H1 (cell line): Measurements from ENCODE around the gene STX16. TPM values are rescaled to one million over a fixed set of nuclear protein-coding genes. Genes with fewer than 3 reads are reported as not detected.

ENCODE experiments used
- CTCF ChIA-PET: fragments of 300-600 bp; sonication (Branson Sonifier 250); formaldehyde crosslinking; loops from one replicate; lab custom pipeline; 2021; ENCODE audit not compliant: partially characterized antibody; lab: Charles Lee
- POLR2A ChIA-PET: fragments of 300-600 bp; sonication (Branson Sonifier 250); formaldehyde crosslinking; loops from one replicate; lab custom pipeline; 2021; ENCODE audit warnings: inconsistent platforms; ENCODE audit not compliant: partially characterized antibody; lab: Charles Lee
- DNase-seq, 2 experiments: peaks; one replicate each; pipeline versions ENCODE4 v3.0.0 to v3.0.0-alpha.2; 2010 to 2022; ENCODE audit warnings: low spot score in 2 of 2, low read depth in 1 of 2, mixed read lengths in 1 of 2
- FAIRE-seq: peaks from 2 replicates; lab custom pipeline; 2011; peaks lifted over from hg19 to GRCh38; lab: Jason Lieb, UNC
- H2AFZ ChIP-seq: 2 replicates; pipeline ENCODE4 v1.8.1; 2012; ENCODE audit warnings: low read length, inconsistent platforms
- H2AK5ac ChIP-seq: 2 replicates; pipeline ENCODE4 v1.6.1; 2013; ENCODE audit warnings: low read depth, low read length
- H2BK120ac ChIP-seq: replicated peaks from 2 replicates; pipeline ENCODE3; 2013; ENCODE audit warnings: low read depth, low read length, inconsistent platforms
- H2BK12ac ChIP-seq: 2 replicates; pipeline ENCODE4 v1.6.1; 2013; ENCODE audit warnings: low read depth, low read length
- H2BK15ac ChIP-seq: 2 replicates; pipeline ENCODE4 v1.6.1; 2013; ENCODE audit warnings: low read length
- H2BK20ac ChIP-seq: 2 replicates; pipeline ENCODE4 v1.6.1; 2013; ENCODE audit warnings: low read length
- H2BK5ac ChIP-seq: 2 replicates; pipeline ENCODE4 v1.6.1; 2013; ENCODE audit warnings: low read depth, low read length
- H3K14ac ChIP-seq: 2 replicates; pipeline ENCODE4 v1.6.1; 2013; ENCODE audit warnings: inconsistent platforms; ENCODE audit not compliant: insufficient read length
- H3K18ac ChIP-seq: 2 replicates; pipeline ENCODE4 v1.6.1; 2013; ENCODE audit warnings: low read length; ENCODE audit errors: extremely low read depth
- H3K23ac ChIP-seq: 2 replicates; pipeline ENCODE4 v1.6.1; 2013; ENCODE audit warnings: inconsistent platforms; ENCODE audit not compliant: insufficient read length
- H3K23me2 ChIP-seq: 2 replicates; pipeline ENCODE4 v1.6.1; 2013; ENCODE audit warnings: low read depth, low read length
- H3K27ac ChIP-seq: 2 replicates; pipeline ENCODE4 v1.6.1; 2011; ENCODE audit warnings: low read depth, low read length, inconsistent platforms
- H3K27me3 ChIP-seq, 4 experiments: replicated peaks in 1 of 4; 1 replicate in 1 of 4; 2 replicates in 3 of 4; pipeline versions ENCODE4 v1.6.1 to v1.8.1; 2011 to 2013; ENCODE audit warnings: low read length in 3 of 4, mild to moderate bottlenecking in 3 of 4, inconsistent platforms in 2 of 4, mixed read lengths in 2 of 4, moderate library complexity in 1 of 4; ENCODE audit not compliant: control insufficient read depth in 3 of 4, insufficient read depth in 3 of 4; ENCODE audit errors: extremely low read depth in 1 of 4
- H3K36me3 ChIP-seq, 4 experiments: 2 replicates each; pipeline versions ENCODE4 v1.6.1 to v1.8.1; 2011 to 2013; ENCODE audit warnings: mild to moderate bottlenecking in 4 of 4, low read length in 3 of 4, moderate library complexity in 2 of 4, control low read depth in 1 of 4, inconsistent platforms in 1 of 4; ENCODE audit not compliant: insufficient read depth in 4 of 4, control insufficient read depth in 2 of 4
- H3K4ac ChIP-seq: replicated peaks from 2 replicates; pipeline ENCODE3; 2013; ENCODE audit warnings: low read length, low read depth, mixed read lengths, inconsistent platforms; ENCODE audit not compliant: insufficient read length
- H3K4me1 ChIP-seq, 4 experiments: replicated peaks in 1 of 4; 1 replicate in 1 of 4; 2 replicates in 3 of 4; pipeline versions ENCODE4 v1.6.1 to v1.8.1; 2011 to 2013; ENCODE audit warnings: low read length in 3 of 4, inconsistent platforms in 2 of 4, mixed read lengths in 1 of 4; ENCODE audit not compliant: insufficient read depth in 4 of 4, control insufficient read depth in 3 of 4
- H3K4me2 ChIP-seq, 2 experiments: 2 replicates each; pipeline versions ENCODE4 v1.6.1 to v1.8.1; 2011 to 2013; ENCODE audit warnings: low read depth in 2 of 2, low read length in 2 of 2, control low read depth in 1 of 2, inconsistent platforms in 1 of 2, mild to moderate bottlenecking in 1 of 2; ENCODE audit not compliant: insufficient read depth in 1 of 2
- H3K4me3 ChIP-seq, 4 experiments: fragments of 200-600, 300-600 bp in 1 of 4; sonication (generic), shearing (Covaris generic), sonication (Bioruptor Twin) in 1 of 4; 2 replicates each; pipeline versions ENCODE4 v1.5.1 to v1.8.1; 2011 to 2016; ENCODE audit warnings: low read length in 4 of 4, low read depth in 3 of 4, control low read depth in 2 of 4, inconsistent platforms in 2 of 4, mild to moderate bottlenecking in 2 of 4, mixed read lengths in 1 of 4, moderate library complexity in 1 of 4; ENCODE audit not compliant: insufficient read depth in 2 of 4; ENCODE audit errors: extremely low read depth in 1 of 4
- H3K56ac ChIP-seq: replicated peaks from 2 replicates; pipeline ENCODE3; 2013; ENCODE audit warnings: low read depth, mild to moderate bottlenecking, mixed read lengths, low read length, inconsistent platforms; ENCODE audit not compliant: insufficient read length
- H3K79me1 ChIP-seq: 2 replicates; pipeline ENCODE4 v1.6.1; 2013; ENCODE audit warnings: low read depth, low read length, control low read depth
- H3K79me2 ChIP-seq, 2 experiments: 2 replicates each; pipeline versions ENCODE4 v1.6.1 to v1.8.1; 2012 to 2013; ENCODE audit warnings: low read length in 2 of 2, mild to moderate bottlenecking in 2 of 2, inconsistent platforms in 1 of 2; ENCODE audit not compliant: insufficient read depth in 2 of 2, control insufficient read depth in 1 of 2
- H3K9ac ChIP-seq, 4 experiments: replicated peaks in 1 of 4; 1 replicate in 1 of 4; 2 replicates in 3 of 4; pipeline versions ENCODE4 v1.6.1 to v1.8.1; 2011 to 2013; ENCODE audit warnings: low read depth in 3 of 4, low read length in 3 of 4, control low read depth in 2 of 4, mild to moderate bottlenecking in 2 of 4, moderate library complexity in 2 of 4, inconsistent platforms in 1 of 4; ENCODE audit errors: extremely low read depth in 1 of 4
- H3K9me3 ChIP-seq, 2 experiments: 2 replicates each; pipeline versions ENCODE4 v1.6.1 to v1.8.1; 2012 to 2013; ENCODE audit warnings: mild to moderate bottlenecking in 2 of 2, moderate library complexity in 2 of 2, control low read depth in 1 of 2, inconsistent platforms in 1 of 2, low read depth in 1 of 2, low read length in 1 of 2, mixed read lengths in 1 of 2; ENCODE audit not compliant: insufficient read depth in 2 of 2
- H4K20me1 ChIP-seq, 2 experiments: replicated peaks in 1 of 2; 2 replicates each; pipeline versions ENCODE3 to v1.8.1; 2011 to 2013; ENCODE audit warnings: inconsistent platforms in 2 of 2, low read length in 2 of 2, mild to moderate bottlenecking in 1 of 2; ENCODE audit not compliant: insufficient read depth in 2 of 2, control insufficient read depth in 1 of 2
- H4K5ac ChIP-seq: 2 replicates; pipeline ENCODE4 v1.6.1; 2013; ENCODE audit warnings: low read length, low read depth, mixed read lengths, inconsistent platforms; ENCODE audit not compliant: insufficient read length
- H4K8ac ChIP-seq: 2 replicates; pipeline ENCODE4 v1.8.0; 2013; ENCODE audit warnings: mild to moderate bottlenecking, moderate library complexity, low read length, inconsistent platforms; ENCODE audit not compliant: insufficient read depth; ENCODE audit errors: extremely low read depth
- H4K91ac ChIP-seq: replicated peaks from 2 replicates; pipeline ENCODE3; 2013; ENCODE audit warnings: low read length, mixed read lengths, inconsistent platforms; ENCODE audit not compliant: insufficient read length
- CEBPB ChIP-seq: IDR thresholded peaks from 2 replicates; pipeline ENCODE4 v1.6.1; 2012; ENCODE audit warnings: low read depth, low read length
- EZH2 ChIP-seq: fragments of 200-600 bp; sonication (generic); IDR thresholded peaks from 2 replicates; pipeline ENCODE4 v1.7.1; 2012; ENCODE audit warnings: low read depth, mild to moderate bottlenecking, moderate library complexity, low read length, inconsistent platforms; ENCODE audit not compliant: severe bottlenecking
- SRF ChIP-seq: IDR thresholded peaks from 2 replicates; pipeline ENCODE4 v1.6.1; 2011; ENCODE audit warnings: mild to moderate bottlenecking, low read depth, low read length, moderate library complexity
- WGBS, 2 experiments: shearing (Covaris generic) in 1 of 2; methylation state at CpG; one replicate each; pipeline versions ENCODE4 v1.1.6 to v1.1.7; 2013 to 2015; ENCODE audit warnings: low lambda C conversion rate in 2 of 2, mixed read lengths in 2 of 2, inconsistent platforms in 1 of 2, low coverage in 1 of 2, missing lambda C conversion rate in 1 of 2; ENCODE audit not compliant: insufficient replicate concordance in 2 of 2, insufficient coverage in 1 of 2, insufficient read length in 1 of 2; ENCODE audit errors: extremely low coverage in 1 of 2, missing lambda C conversion rate in 1 of 2; 5-methylcytosine and 5-hydroxymethylcytosine counted together
- polyA plus RNA-seq, 7 experiments: library from polyadenylated mRNA; depleted of rRNA in 3 of 7; stranded (reverse) in 5 of 7; unstranded in 2 of 7; fragments of >200 nt in 5 of 7; fragments of 200-250 nt in 2 of 7; gene quantifications; 1 replicate in 5 of 7; 2 replicates in 1 of 7; 4 replicates in 1 of 7; pipeline versions ENCODE4 v1.2.1 to v1.2.3, GENCODE V29; 2011 to 2013; ENCODE audit warnings: missing spikeins in 2 of 7, mixed read lengths in 2 of 7
- total RNA-seq: library from RNA; stranded (reverse); fragmentation: NEBNext Ultra II Directional; extraction: Animal tissue kit (Norgen Biotek cat#: 25700); gene quantifications from 2 replicates; pipeline ENCODE4 v1.2.1, GENCODE V29; 2021
- TF ChIP-seq, protein P1 (sequence below), 3 experiments: IDR thresholded peaks; 1 replicate in 2 of 3; 2 replicates in 1 of 3; pipeline versions ENCODE4 v1.5.1 to v1.6.1; 2011; ENCODE audit warnings: low read length in 3 of 3, mild to moderate bottlenecking in 3 of 3, inconsistent platforms in 2 of 3, low read depth in 1 of 3, moderate library complexity in 1 of 3; ENCODE audit not compliant: insufficient read depth in 1 of 3; ENCODE audit errors: control extremely low read depth in 1 of 3

STX16 gene
- total and polyA plus RNA-seq, 2 of the 8 experiments (the other 6 are each of a cell fraction or from before 2014, with no cell fraction given): 45.2 to 61.6 TPM

DNA sequence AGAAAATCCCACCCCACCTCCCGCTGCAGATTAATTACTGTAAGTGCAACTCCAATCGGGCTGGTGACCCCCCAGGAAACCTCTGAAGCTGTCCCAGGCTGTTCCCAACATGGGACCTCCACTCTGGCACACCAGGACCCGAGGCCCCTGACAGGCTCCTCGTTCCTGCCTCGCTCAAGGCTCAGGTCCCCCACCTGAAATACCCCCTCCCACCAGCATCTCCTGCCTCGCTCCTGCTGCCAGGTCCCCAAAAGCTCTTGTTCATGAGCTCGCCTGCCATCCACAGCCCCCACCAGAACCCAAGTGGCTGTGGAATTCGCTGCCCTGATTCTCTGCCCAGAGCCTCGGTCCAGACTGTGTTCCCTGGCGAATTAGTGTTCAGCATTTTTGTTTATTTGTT lies 67.6 kb downstream of the STX16 start:
- Histone ChIP-seq H3K23ac (no peak overlapping the region), H3K4me3 (no peak overlapping the region), H3K14ac (no peak overlapping the region), H4K91ac (no peak overlapping the region), H2BK5ac (no peak overlapping the region), H3K9ac (no peak overlapping the region), H3K23me2 (no peaks in the 10 kb centered on the region), H3K27me3 (peaks cover 0 to 4% (median 1%) of the 10 kb centered on the region in 4 experiments; a peak in 2 of 7 replicates), H4K5ac (no peak overlapping the region), H3K9me3 (no peaks in the 10 kb centered on the region; a peak in 1 of 4 replicates), H3K27ac (no peak overlapping the region), H3K4ac (no peak overlapping the region), H3K18ac (no peak overlapping the region; the same call in 1 of the 2 replicates), H2BK12ac (no peak overlapping the region), H3K56ac (no peak overlapping the region), H3K79me1 (no peaks in the 10 kb centered on the region; the same call in 1 of the 2 replicates), H3K4me1 (peaks cover 0 to 4% (median 0%) of the 10 kb centered on the region in 4 experiments; a peak in 2 of 7 replicates), H2AK5ac (no peak overlapping the region), H4K8ac (no peak overlapping the region), H2AFZ (no peak overlapping the region), H3K36me3 (no peaks in the 10 kb centered on the region), H3K79me2 (no peaks in the 10 kb centered on the region), H3K4me2 (no peak overlapping the region), H2BK20ac (no peak overlapping the region), H4K20me1 (no peaks in the 10 kb centered on the region), H2BK120ac (no peak overlapping the region), H2BK15ac (no peak overlapping the region)
- WGBS, 2 experiments: 89% methylated on average over 10 of the region's 10 CpGs; no CpG with 5 or more reads in 1 of the 2 experiments
- ChIA-PET CTCF (no interaction called here), POLR2A (interaction anchor here (1.0 to 10.9 kb wide), 5 partner anchors 18 to 125 kb away, joined by 3 to 188 read pairs (median 6); no protein-coding TSS in a partner anchor)
- FAIRE-seq: no peak
- peak in 1 of 2 experiments; percentile 39 for DNase-seq
- TF ChIP-seq CEBPB (no peak), SRF (no peak), EZH2 (no peak)
- TF ChIP-seq, protein P1, sequence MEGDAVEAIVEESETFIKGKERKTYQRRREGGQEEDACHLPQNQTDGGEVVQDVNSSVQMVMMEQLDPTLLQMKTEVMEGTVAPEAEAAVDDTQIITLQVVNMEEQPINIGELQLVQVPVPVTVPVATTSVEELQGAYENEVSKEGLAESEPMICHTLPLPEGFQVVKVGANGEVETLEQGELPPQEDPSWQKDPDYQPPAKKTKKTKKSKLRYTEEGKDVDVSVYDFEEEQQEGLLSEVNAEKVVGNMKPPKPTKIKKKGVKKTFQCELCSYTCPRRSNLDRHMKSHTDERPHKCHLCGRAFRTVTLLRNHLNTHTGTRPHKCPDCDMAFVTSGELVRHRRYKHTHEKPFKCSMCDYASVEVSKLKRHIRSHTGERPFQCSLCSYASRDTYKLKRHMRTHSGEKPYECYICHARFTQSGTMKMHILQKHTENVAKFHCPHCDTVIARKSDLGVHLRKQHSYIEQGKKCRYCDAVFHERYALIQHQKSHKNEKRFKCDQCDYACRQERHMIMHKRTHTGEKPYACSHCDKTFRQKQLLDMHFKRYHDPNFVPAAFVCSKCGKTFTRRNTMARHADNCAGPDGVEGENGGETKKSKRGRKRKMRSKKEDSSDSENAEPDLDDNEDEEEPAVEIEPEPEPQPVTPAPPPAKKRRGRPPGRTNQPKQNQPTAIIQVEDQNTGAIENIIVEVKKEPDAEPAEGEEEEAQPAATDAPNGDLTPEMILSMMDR (IDR thresholded peaks at IDR 0.05; ENCODE audit: control extremely low read depth in 1 of 3, insufficient read depth in 1 of 3, low read depth in 1 of 3, low read length in 3 of 3): no peak
